GM23248 (cell line): Measurements from ENCODE around the gene NAV3. TPM values are rescaled to one million over a fixed set of nuclear protein-coding genes. Genes with fewer than 3 reads are reported as not detected.

Experiments
- DNase-seq: peaks from one replicate; pipeline ENCODE4 v3.0.0-alpha.2; 2015
- H2AFZ ChIP-seq: fragments of 200-600 bp; sonication (generic); 2 replicates; pipeline ENCODE4 v1.6.1; 2016; ENCODE audit warnings: antibody characterized with exemption
- H3F3A ChIP-seq: fragments of 200-600 bp; sonication (generic); 2 replicates; pipeline ENCODE4 v1.6.1; 2016; ENCODE audit warnings: mild to moderate bottlenecking, antibody characterized with exemption, mixed run types; ENCODE audit not compliant: insufficient read depth
- H3K27ac ChIP-seq: fragments of 200-600 bp; sonication (generic); 2 replicates; pipeline ENCODE4 v1.5.1; 2016; ENCODE audit warnings: mild to moderate bottlenecking
- H3K27me3 ChIP-seq: fragments of 200-600 bp; sonication (generic); replicated peaks from 2 replicates; pipeline ENCODE4 v1.6.1; 2016; ENCODE audit warnings: mild to moderate bottlenecking; ENCODE audit not compliant: insufficient read depth
- H3K36me3 ChIP-seq: fragments of 200-600 bp; sonication (generic); 2 replicates; pipeline ENCODE4 v1.6.1; 2016; ENCODE audit warnings: low read depth, mild to moderate bottlenecking
- H3K4me1 ChIP-seq: fragments of 200-600 bp; sonication (generic); 2 replicates; pipeline ENCODE4 v1.6.1; 2016; ENCODE audit warnings: mild to moderate bottlenecking; ENCODE audit not compliant: insufficient read depth
- H3K4me2 ChIP-seq: fragments of 200-600 bp; sonication (generic); one replicate; pipeline ENCODE4 v1.6.1; 2016; ENCODE audit warnings: mild to moderate bottlenecking; ENCODE audit not compliant: unreplicated experiment
- H3K4me3 ChIP-seq: fragments of 200-600 bp; sonication (generic); 2 replicates; pipeline ENCODE4 v1.5.1; 2016; ENCODE audit warnings: mild to moderate bottlenecking
- H3K79me2 ChIP-seq: fragments of 200-600 bp; sonication (generic); 2 replicates; pipeline ENCODE4 v1.6.1; 2016; ENCODE audit warnings: mild to moderate bottlenecking; ENCODE audit not compliant: insufficient read depth
- H3K9ac ChIP-seq: fragments of 200-600 bp; sonication (generic); 2 replicates; pipeline ENCODE4 v1.6.1; 2016; ENCODE audit warnings: mild to moderate bottlenecking
- H3K9me2 ChIP-seq: fragments of 200-600 bp; sonication (generic); 2 replicates; pipeline ENCODE4 v1.6.1; 2016; ENCODE audit warnings: mixed run types, mild to moderate bottlenecking, moderate library complexity; ENCODE audit not compliant: insufficient read depth
- H3K9me3 ChIP-seq: fragments of 200-600 bp; sonication (generic); one replicate; pipeline ENCODE4 v1.6.1; 2017; ENCODE audit warnings: low read depth
- H4K20me1 ChIP-seq: fragments of 200-600 bp; sonication (generic); 2 replicates; pipeline ENCODE4 v1.6.0; 2016; ENCODE audit not compliant: insufficient read depth
- EZH2 ChIP-seq: fragments of 200-600 bp; sonication (generic); IDR thresholded peaks from 2 replicates; pipeline ENCODE4 v1.6.1; 2018; ENCODE audit warnings: antibody characterized with exemption, mild to moderate bottlenecking; ENCODE audit not compliant: insufficient read depth, poor library complexity, severe bottlenecking
- EZH2phosphoT487 ChIP-seq: fragments of 200-600 bp; sonication (generic); IDR thresholded peaks from 2 replicates; pipeline ENCODE4 v1.6.1; 2018; ENCODE audit warnings: antibody characterized with exemption, moderate library complexity, mild to moderate bottlenecking, low read depth; ENCODE audit not compliant: insufficient read depth
- WGBS, 2 experiments: methylation state at CpG; one replicate each; pipeline ENCODE4 v1.1.6; 2015 to 2017; ENCODE audit warnings: low lambda C conversion rate in 2 of 2, low coverage in 1 of 2; ENCODE audit errors: missing lambda C conversion rate in 2 of 2; 5-methylcytosine and 5-hydroxymethylcytosine counted together
- in situ Hi-C: fragments of 300-500 bp; cut with MboI; formaldehyde crosslinking; loops from 2 replicates; pipeline ENCODE4 v1.15.0; 2020
- polyA plus RNA-seq: library from polyadenylated mRNA; unstranded; fragments of >200 nt; fragmentation: Nextera tagmentation; extraction: Ambion mirVana; gene quantifications from 2 replicates; pipeline ENCODE4 v1.2.1, GENCODE V29; 2016
- total RNA-seq: library from RNA; depleted of rRNA; stranded (reverse); fragments of >200 nt; shearing (Covaris generic); gene quantifications from 2 replicates; pipeline ENCODE4 v1.2.3, GENCODE V29; 2014

Gene NAV3
- total and polyA plus RNA-seq, 2 experiments from 2014 or later = 24.2 to 69.9 TPM

GRCh38 chr12:77995436-77996167 is 164.9 kb downstream of the NAV3 start:
- WGBS, 2 experiments = 30 to 39% methylated on average over 2 of the region's 2 CpGs
- H3K36me3 ChIP-seq = peaks cover 23% of the 10 kb centered on the region
- H3K9me3 ChIP-seq = no peaks in the 10 kb centered on the region
- H3K4me3 ChIP-seq = no peak overlapping the region
- no peak overlapping the region for H3K9ac ChIP-seq
- H3K27ac ChIP-seq = peak overlapping the region; percentile 8; the same call in 1 of the 2 replicates
- no peaks in the 10 kb centered on the region for H3K9me2 ChIP-seq
- H3K79me2 ChIP-seq = peaks cover 45% of the 10 kb centered on the region
- H3F3A ChIP-seq = peaks cover 36% of the 10 kb centered on the region
- TF ChIP-seq EZH2phosphoT487 (no peak; the same call in 1 of the 2 replicates), EZH2 (no peak)
- in situ Hi-C loops = no loop called here
- DNase-seq = peak; percentile 90
- H2AFZ ChIP-seq = no peak overlapping the region
- peak overlapping the region; percentile 35 for H3K4me2 ChIP-seq
- H3K27me3 ChIP-seq = no peaks in the 10 kb centered on the region
- no peaks in the 10 kb centered on the region for H4K20me1 ChIP-seq
- H3K4me1 ChIP-seq = peaks cover 19% of the 10 kb centered on the region

DNA sequence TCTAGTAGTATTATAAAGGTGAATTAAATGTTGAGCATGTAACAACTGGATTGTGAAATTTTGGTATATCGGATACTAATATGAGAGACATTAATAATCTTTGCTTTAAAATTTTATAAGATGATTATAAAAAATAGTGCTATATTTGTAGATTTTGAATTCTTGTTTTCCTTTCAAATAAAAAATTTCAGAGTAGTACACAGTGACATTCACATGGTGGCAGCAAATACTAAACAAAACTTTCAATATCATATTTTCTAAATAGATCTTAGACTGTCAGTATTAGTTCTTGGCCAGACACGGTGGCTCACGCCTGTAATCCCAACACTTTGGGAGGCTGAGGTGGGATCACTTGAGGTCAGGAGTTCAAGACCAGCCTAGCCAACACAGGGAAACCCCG is 166.0 kb downstream of the NAV3 start:
- no peak overlapping the region for H2AFZ ChIP-seq
- H3K4me2 ChIP-seq = no peak overlapping the region
- no peaks in the 10 kb centered on the region for H3K9me3 ChIP-seq
- peaks cover 36% of the 10 kb centered on the region for H3F3A ChIP-seq
- H3K27ac ChIP-seq = no peak overlapping the region
- no peaks in the 10 kb centered on the region for H3K9me2 ChIP-seq
- no peaks in the 10 kb centered on the region for H4K20me1 ChIP-seq
- TF ChIP-seq EZH2 (no peak), EZH2phosphoT487 (no peak)
- 85% methylated on average over 4 of the region's 4 CpGs for WGBS, 2 experiments
- DNase-seq = no peak
- H3K79me2 ChIP-seq = peaks cover 38% of the 10 kb centered on the region
- no peak overlapping the region for H3K4me3 ChIP-seq
- H3K9ac ChIP-seq = no peak overlapping the region
- in situ Hi-C loops = no loop called here
- H3K27me3 ChIP-seq = no peaks in the 10 kb centered on the region
- peaks cover 25% of the 10 kb centered on the region; the same call in 1 of the 2 replicates for H3K36me3 ChIP-seq
- peaks cover 19% of the 10 kb centered on the region for H3K4me1 ChIP-seq

- Histone ChIP-seq H3K4me2 (no peak overlapping the region), H2AFZ (no peak overlapping the region), H3K27ac (no peak overlapping the region), H3K4me1 (peaks cover 19% of the 10 kb centered on the region), H3K36me3 (peaks cover 37% of the 10 kb centered on the region), H4K20me1 (no peaks in the 10 kb centered on the region), H3K27me3 (no peaks in the 10 kb centered on the region), H3K9me2 (no peaks in the 10 kb centered on the region), H3K4me3 (no peak overlapping the region), H3K79me2 (peaks cover 31% of the 10 kb centered on the region), H3K9me3 (no peaks in the 10 kb centered on the region), H3F3A (peaks cover 34% of the 10 kb centered on the region), H3K9ac (no peak overlapping the region)
- no peak for DNase-seq
- in situ Hi-C loops = no loop called here
- WGBS, 2 experiments = 72 to 76% methylated on average over 2 of the region's 2 CpGs
- no peak for TF ChIP-seq EZH2phosphoT487
- TF ChIP-seq EZH2 = no peak
These were observed 167.6 kb downstream of the NAV3 start for GRCh38 chr12:77998236-77998786.

GRCh38 chr12:77999074-77999715 is 168.5 kb downstream of the NAV3 start:
- peaks cover 25% of the 10 kb centered on the region for H3K79me2 ChIP-seq
- no peak overlapping the region for H3K27ac ChIP-seq
- H3K36me3 ChIP-seq = peaks cover 44% of the 10 kb centered on the region
- H3K9me3 ChIP-seq = no peaks in the 10 kb centered on the region
- in situ Hi-C loops = no loop called here
- no peak overlapping the region for H3K4me2 ChIP-seq
- H4K20me1 ChIP-seq = no peaks in the 10 kb centered on the region
- 79 to 83% methylated on average over 4 of the region's 4 CpGs for WGBS, 2 experiments
- H3K4me1 ChIP-seq = peaks cover 19% of the 10 kb centered on the region
- H3K27me3 ChIP-seq = no peaks in the 10 kb centered on the region
- no peak for DNase-seq
- peaks cover 28% of the 10 kb centered on the region for H3F3A ChIP-seq
- TF ChIP-seq EZH2 (no peak), EZH2phosphoT487 (no peak)
- H2AFZ ChIP-seq = no peak overlapping the region
- H3K4me3 ChIP-seq = no peak overlapping the region
- no peak overlapping the region for H3K9ac ChIP-seq
- no peaks in the 10 kb centered on the region for H3K9me2 ChIP-seq
